T1000 (cell line): ENCODE results near the gene ACTL9.
"Not testable (repeated sequence)": the region's sequence is repeated elsewhere in the genome, so short reads cannot be mapped to it uniquely, and the experiment has no call there.

Experiments
- DNase-seq: peaks from one replicate; lab custom pipeline; 2025; ENCODE audit warnings: mixed read lengths; lab: John Stamatoyannopoulos, UW

Gene ACTL9

GRCh38 chr19:8698433-8699063 is at the start of gene ACTL9:
TSS of gene ACTL9 (minus strand) at chr19:8698795. CDS start at chr19:8698701, 94 bp downstream.
- DNase-seq: no peak

GRCh38 chr19:8739291-8740065 is 40.9 kb upstream of the ACTL9 start:
- DNase-seq: not testable (repeated sequence)

- DNase-seq: no peak
These were observed 39.8 kb upstream of the ACTL9 start for GRCh38 chr19:8738377-8738776.

GRCh38 chr19:8731428-8732169 is 33.0 kb upstream of the ACTL9 start:
- no peak for DNase-seq

GRCh38 chr19:8724276-8724675 is 25.7 kb upstream of the ACTL9 start:
- no peak for DNase-seq

- DNase-seq: no peak
These were observed 23.4 kb upstream of the ACTL9 start for GRCh38 chr19:8722032-8722431.

- DNase-seq: no peak
These were observed 22.7 kb upstream of the ACTL9 start, which contains the start of gene OR2Z1 for GRCh38 chr19:8721334-8721733. TSS of gene OR2Z1 (plus strand) at chr19:8721634. CDS start at chr19:8731029, 9,395 bp downstream.

- not testable (repeated sequence) for DNase-seq
These were observed 11.7 kb upstream of the ACTL9 start for GRCh38 chr19:8710337-8710736.

- no peak for DNase-seq
These were observed 7.1 kb upstream of the ACTL9 start for GRCh38 chr19:8705742-8706141.

GRCh38 chr19:8705304-8705703 is 6.7 kb upstream of the ACTL9 start:
- DNase-seq: not testable (repeated sequence)

GRCh38 chr19:8703223-8703622 is 4.6 kb upstream of the ACTL9 start:
- DNase-seq: no peak

- no peak for DNase-seq
These were observed 3.8 kb upstream of the ACTL9 start for GRCh38 chr19:8702350-8702749.

GRCh38 chr19:8700956-8701355 is 2.4 kb upstream of the ACTL9 start:
- no peak for DNase-seq

GRCh38 chr19:8699908-8700307 is 1.3 kb upstream of the ACTL9 start:
- DNase-seq: no peak

GRCh38 chr19:8697671-8698432 is 743 bp downstream of the ACTL9 start:
- no peak for DNase-seq

- no peak for DNase-seq
These were observed 1.6 kb downstream of the ACTL9 start for GRCh38 chr19:8696993-8697392.

- DNase-seq: no peak
These were observed 2.7 kb downstream of the ACTL9 start for GRCh38 chr19:8695911-8696310.

GRCh38 chr19:8695501-8695900 is 3.1 kb downstream of the ACTL9 start:
- no peak for DNase-seq

GRCh38 chr19:8690753-8691539 is 7.6 kb downstream of the ACTL9 start:
- no peak for DNase-seq

GRCh38 chr19:8688930-8689329 is 9.7 kb downstream of the ACTL9 start:
- no peak for DNase-seq

GRCh38 chr19:8686549-8686948 is 12.0 kb downstream of the ACTL9 start:
- no peak for DNase-seq
